HCT116 (cell line): ENCODE data around the gene CDH13. TPM values are rescaled to one million over a fixed set of nuclear protein-coding genes. Genes with fewer than 3 reads are reported as not detected.

Experiments used
- ATAC-seq: fragments of 200-7000 bp; cut with Tn5 transposase; 2 replicates; pipeline ENCODE4 v1.9.1; 2020; ENCODE audit warnings: mild to moderate bottlenecking, moderate library complexity
- BruUV-seq: library from RNA; stranded (reverse); fragments of 400-500 nt; replicated peaks from 2 replicates; lab custom pipeline; 2021; lab: Mats Ljungman, UMichigan
- CTCF ChIA-PET: fragments of 300-600 bp; sonication (Branson Sonifier 250); formaldehyde crosslinking; loops from one replicate; lab custom pipeline; 2021; ENCODE audit warnings: antibody characterized with exemption; lab: Charles Lee
- POLR2A ChIA-PET: fragments of 300-600, 350-600 bp; sonication (Branson Sonifier 250); formaldehyde crosslinking; loops from one replicate; lab custom pipeline; 2021; ENCODE audit warnings: antibody characterized with exemption; lab: Charles Lee
- RAD21 ChIA-PET, 2 experiments: fragments of 300-600 bp; sonication (Branson Sonifier 250); formaldehyde crosslinking; loops; one replicate each; lab custom pipeline; 2023; ENCODE audit warnings: low total read pairs in 2 of 2; ENCODE audit not compliant: uncharacterized antibody in 2 of 2, unreplicated experiment in 2 of 2, low non-redundant PET in 1 of 2; lab: Charles Lee
- DNase-seq: peaks from one replicate; pipeline ENCODE4 v3.0.0-alpha.2; 2010; ENCODE audit warnings: low read depth, low spot score
- H2AFZ ChIP-seq: fragments of 200-600 bp; shearing (Covaris generic), sonication (generic); 2 replicates; pipeline ENCODE4 v1.6.1; 2017; ENCODE audit warnings: low read depth, mixed run types, mixed read lengths, antibody characterized with exemption, low read length; ENCODE audit not compliant: poor library complexity, severe bottlenecking
- H3K27ac ChIP-seq: 2 replicates; pipeline ENCODE4 v1.5.1; 2012; ENCODE audit warnings: low read depth, low read length
- H3K27me3 ChIP-seq: fragments of 200-600 bp; sonication (generic); 2 replicates; pipeline ENCODE4 v1.6.1; 2016; ENCODE audit warnings: mixed run types, low read length, mixed read lengths; ENCODE audit not compliant: insufficient read depth
- H3K36me3 ChIP-seq, 2 experiments: fragments of 200-500 bp in 1 of 2; fragments of 200-600 bp in 1 of 2; sonication (Bioruptor generic) in 1 of 2; sonication (generic) in 1 of 2; 2 replicates each; pipeline versions ENCODE4 v1.5.1 to v1.6.1; 2014 to 2016; ENCODE audit warnings: low read length in 2 of 2, inconsistent platforms in 1 of 2, mixed read lengths in 1 of 2, mixed run types in 1 of 2; ENCODE audit not compliant: insufficient read depth in 2 of 2, control insufficient read depth in 1 of 2
- H3K4me1 ChIP-seq, 2 experiments: fragments of 200-600 bp in 1 of 2; sonication (generic) in 1 of 2; 2 replicates each; pipeline versions ENCODE4 v1.5.1 to v1.6.1; 2012 to 2017; ENCODE audit warnings: low read length in 2 of 2, inconsistent platforms in 1 of 2, mild to moderate bottlenecking in 1 of 2, mixed read lengths in 1 of 2, mixed run types in 1 of 2, moderate library complexity in 1 of 2; ENCODE audit not compliant: insufficient read depth in 2 of 2, control insufficient read depth in 1 of 2
- H3K4me2 ChIP-seq: fragments of 200-600 bp; sonication (generic); 2 replicates; pipeline ENCODE4 v1.6.1; 2017; ENCODE audit warnings: mixed run types, low read length, mixed read lengths
- H3K4me3 ChIP-seq, 2 experiments: fragments of 200-600 bp in 1 of 2; sonication (generic) in 1 of 2; replicated peaks in 1 of 2; 2 replicates each; pipeline ENCODE4 v1.5.1; 2011 to 2016; ENCODE audit warnings: low read length in 2 of 2, control low read depth in 1 of 2, low read depth in 1 of 2, mild to moderate bottlenecking in 1 of 2, mixed read lengths in 1 of 2, mixed run types in 1 of 2
- H3K79me2 ChIP-seq: fragments of 200-600 bp; sonication (generic); 2 replicates; pipeline ENCODE4 v1.6.1; 2017; ENCODE audit warnings: mild to moderate bottlenecking, mixed run types, low read length, moderate library complexity, mixed read lengths; ENCODE audit not compliant: insufficient read depth
- H3K9ac ChIP-seq: fragments of 200-600 bp; sonication (generic); 2 replicates; pipeline ENCODE4 v1.6.1; 2016; ENCODE audit warnings: low read length, mixed read lengths
- H3K9me2 ChIP-seq: fragments of 200-600 bp; sonication (generic), shearing (Covaris generic); 2 replicates; pipeline ENCODE4 v1.6.1; 2017; ENCODE audit warnings: mixed run types, mild to moderate bottlenecking, moderate library complexity; ENCODE audit not compliant: insufficient read depth
- H3K9me3 ChIP-seq, 2 experiments: fragments of 200-500 bp in 1 of 2; fragments of 200-600 bp in 1 of 2; sonication (Bioruptor generic) in 1 of 2; sonication (generic) in 1 of 2; 2 replicates each; pipeline ENCODE4 v1.6.1; 2014 to 2017; ENCODE audit warnings: low read length in 2 of 2, mixed read lengths in 2 of 2, inconsistent platforms in 1 of 2, low read depth in 1 of 2, mild to moderate bottlenecking in 1 of 2, mixed run types in 1 of 2, moderate library complexity in 1 of 2; ENCODE audit not compliant: control insufficient read depth in 1 of 2, insufficient read depth in 1 of 2
- H4K20me1 ChIP-seq: fragments of 200-600 bp; sonication (generic), shearing (Covaris generic); 2 replicates; pipeline ENCODE4 v1.6.1; 2017; ENCODE audit warnings: mixed run types, mild to moderate bottlenecking, moderate library complexity; ENCODE audit not compliant: insufficient read depth
- ATF3 ChIP-seq: IDR thresholded peaks from 2 replicates; pipeline ENCODE4 v1.6.1; 2012
- CBX3 ChIP-seq: IDR thresholded peaks from 2 replicates; pipeline ENCODE4 v1.6.1; 2012; ENCODE audit warnings: low read depth
- CEBPB ChIP-seq: IDR thresholded peaks from 2 replicates; pipeline ENCODE4 v1.6.1; 2012; ENCODE audit warnings: low read depth
- CTCF ChIP-seq, 3 experiments: fragments of 200-600 bp in 1 of 3; sonication (generic) in 1 of 3; IDR thresholded peaks in 2 of 3; conservative IDR thresholded peaks in 1 of 3; 2 replicates each; pipeline ENCODE4 v1.5.1; 2012 to 2017; ENCODE audit warnings: low read depth in 2 of 3, low read length in 2 of 3, antibody characterized with exemption in 1 of 3, borderline replicate concordance in 1 of 3, control low read depth in 1 of 3, mild to moderate bottlenecking in 1 of 3, mixed read lengths in 1 of 3, mixed run types in 1 of 3, moderate library complexity in 1 of 3; ENCODE audit not compliant: insufficient read depth in 1 of 3
- EGR1 ChIP-seq: IDR thresholded peaks from 2 replicates; pipeline ENCODE4 v1.6.1; 2012; ENCODE audit warnings: low read depth
- ELF1 ChIP-seq: IDR thresholded peaks from 2 replicates; pipeline ENCODE4 v1.6.1; 2012; ENCODE audit warnings: low read depth, borderline replicate concordance
- EZH2 ChIP-seq: fragments of 200-600 bp; sonication (generic); IDR thresholded peaks from 2 replicates; pipeline ENCODE4 v1.6.1; 2017; ENCODE audit warnings: antibody characterized with exemption, mixed run types
- EZH2phosphoT487 ChIP-seq: fragments of 200-600 bp; IDR thresholded peaks from 2 replicates; pipeline ENCODE4 v1.6.1; 2018; ENCODE audit warnings: antibody characterized with exemption, borderline replicate concordance
- JUND ChIP-seq: IDR thresholded peaks from 2 replicates; pipeline ENCODE4 v1.6.1; 2012
- MAX ChIP-seq: IDR thresholded peaks from 2 replicates; pipeline ENCODE4 v1.6.1; 2012
- POLR2A ChIP-seq: IDR thresholded peaks from 2 replicates; pipeline ENCODE4 v1.7.0; 2011; ENCODE audit warnings: borderline replicate concordance; ENCODE audit not compliant: insufficient read depth, insufficient read length; ENCODE audit errors: extremely low read depth
- POLR2AphosphoS5 ChIP-seq: IDR thresholded peaks from 2 replicates; pipeline ENCODE4 v1.6.1; 2011; ENCODE audit warnings: mild to moderate bottlenecking, low read depth, low read length, moderate library complexity
- REST ChIP-seq: IDR thresholded peaks from 2 replicates; pipeline ENCODE4 v1.6.1; 2012; ENCODE audit warnings: low read depth
- SP1 ChIP-seq: IDR thresholded peaks from 2 replicates; pipeline ENCODE4 v1.6.1; 2012; ENCODE audit warnings: low read depth
- SRF ChIP-seq: IDR thresholded peaks from 2 replicates; pipeline ENCODE4 v1.6.1; 2012; ENCODE audit warnings: low read depth
- ZBTB33 ChIP-seq: IDR thresholded peaks from 2 replicates; pipeline ENCODE4 v1.6.1; 2011; ENCODE audit warnings: mild to moderate bottlenecking, low read length, moderate library complexity; ENCODE audit not compliant: insufficient replicate concordance; ENCODE audit errors: extremely low read depth
- ZNF274 ChIP-seq: fragments of 200-500 bp; sonication (Bioruptor generic); IDR thresholded peaks from 2 replicates; pipeline ENCODE4 v1.6.1; 2014; ENCODE audit warnings: mild to moderate bottlenecking, low read depth, low read length, inconsistent platforms
- intact Hi-C: fragments of 100-400 bp; cut with micrococcal nuclease; formaldehyde crosslinking; loops from 2 replicates; pipeline ENCODE4 v1.10.0; 2022
- total RNA-seq: library from RNA; stranded (reverse); gene quantifications from one replicate; pipeline ENCODE4 v1.2.1, GENCODE V29; 2021; ENCODE audit not compliant: unreplicated experiment

CDH13 gene
- total RNA-seq, 1 experiment from 2014 or later = not detected

GRCh38 chr16:83549316-83550182 is 922.8 kb downstream of the CDH13 start:
- no peak overlapping the region for H2AFZ ChIP-seq
- no peaks in the 10 kb centered on the region for H3K9me2 ChIP-seq
- no peak overlapping the region for H3K4me2 ChIP-seq
- no TSS peak for BruUV-seq
- no peaks in the 10 kb centered on the region for H4K20me1 ChIP-seq
- H3K27me3 ChIP-seq = no peaks in the 10 kb centered on the region
- POLR2A ChIA-PET = no interaction called here
- H3K4me3 ChIP-seq = no peak overlapping the region
- RAD21 ChIA-PET = no interaction called here
- CTCF ChIA-PET = no interaction called here
- intact Hi-C loops = no loop called here
- no peak for ATAC-seq
- no peaks in the 10 kb centered on the region for H3K4me1 ChIP-seq
- TF ChIP-seq ZNF274 (no peak), MAX (no peak), CEBPB (no peak), ZBTB33 (no peak), EZH2 (no peak), POLR2AphosphoS5 (no peak), ATF3 (no peak), CTCF (IDR thresholded peaks at IDR 0.05 in 2 of 3, conservative IDR thresholded peaks at IDR 0.05 in 1 of 3; ENCODE audit: borderline replicate concordance in 1 of 3, insufficient read depth in 1 of 3, low read depth in 2 of 3, low read length in 2 of 3) (no peak), ELF1 (no peak), POLR2A (no peak), CBX3 (no peak), REST (no peak), EGR1 (no peak), SRF (no peak), JUND (no peak), SP1 (no peak), EZH2phosphoT487 (no peak)
- H3K79me2 ChIP-seq = no peaks in the 10 kb centered on the region
- H3K9ac ChIP-seq = no peak overlapping the region
- H3K9me3 ChIP-seq = no peaks in the 10 kb centered on the region
- no peak for DNase-seq
- no peak overlapping the region for H3K27ac ChIP-seq
- no peaks in the 10 kb centered on the region for H3K36me3 ChIP-seq
